Measurements from ENCODE around the gene PLAGL2.

Gene PLAGL2

DNA sequence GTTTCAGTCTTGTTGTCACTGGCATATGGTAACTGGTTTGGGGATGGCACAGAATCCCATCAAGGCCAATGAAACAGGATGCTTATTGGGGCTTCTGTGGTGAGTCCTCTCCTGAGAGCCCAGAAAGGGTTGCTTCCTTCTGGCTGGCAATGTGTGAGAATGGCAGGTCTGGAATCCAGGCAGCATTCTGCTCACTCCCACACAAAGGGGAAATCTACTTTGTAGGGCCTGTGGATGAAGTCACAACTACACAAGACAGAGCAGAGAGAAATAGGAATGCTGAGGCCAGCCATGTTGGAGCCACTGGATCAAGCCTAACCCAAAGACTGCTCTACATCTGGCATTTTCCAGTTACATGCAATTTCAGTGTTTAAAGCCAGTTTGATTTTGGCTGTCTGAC, 15.7 kb downstream of the PLAGL2 start:
- Mint-ChIP-seq H3K36me3 (ENCODE audit: insufficient read depth) (peaks cover 19% of the 10 kb centered on the region), H3K9me3 (no peaks in the 10 kb centered on the region), H3K4me1 (peaks cover 11% of the 10 kb centered on the region), H3K27ac (ENCODE audit: low read depth) (no peak overlapping the region), H3K27me3 (no peaks in the 10 kb centered on the region), H3K4me3 (no peak overlapping the region)
- ATAC-seq (replicated peaks; ENCODE audit: extremely low read depth, poor library complexity, severe bottlenecking) (no peak), DNase-seq (ENCODE audit: low spot score in 2 of 2) (no peak)

DNA sequence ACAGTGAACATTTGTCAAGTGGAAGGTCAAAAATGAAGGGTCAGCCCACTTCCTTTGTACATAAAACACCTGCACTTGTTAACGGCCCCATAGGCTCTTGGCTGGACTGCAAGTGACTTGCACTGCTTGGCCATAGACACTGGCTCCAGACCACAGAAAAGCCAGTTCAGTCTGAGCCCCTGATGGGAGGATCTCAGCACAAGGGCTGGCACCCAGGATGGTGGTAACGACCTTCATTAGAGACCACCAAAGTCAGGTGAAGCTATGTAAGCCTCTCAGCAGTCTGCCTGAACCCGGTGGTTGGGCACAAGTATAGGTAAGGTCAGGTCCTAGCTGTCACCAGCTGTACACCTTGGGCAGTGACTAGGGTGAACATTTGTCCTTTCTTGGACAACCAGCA, 16.1 kb downstream of the PLAGL2 start:
- H3K4me3 Mint-ChIP-seq = peak overlapping the region; percentile 79
- H3K27ac Mint-ChIP-seq (ENCODE audit: low read depth) = no peak overlapping the region
- DNase-seq (ENCODE audit: low spot score in 2 of 2) = no peak
- no peaks in the 10 kb centered on the region for H3K9me3 Mint-ChIP-seq
- ATAC-seq (replicated peaks; ENCODE audit: extremely low read depth, poor library complexity, severe bottlenecking) = no peak
- H3K36me3 Mint-ChIP-seq (ENCODE audit: insufficient read depth) = peaks cover 15% of the 10 kb centered on the region
- H3K27me3 Mint-ChIP-seq = no peaks in the 10 kb centered on the region
- peaks cover 11% of the 10 kb centered on the region for H3K4me1 Mint-ChIP-seq

DNA sequence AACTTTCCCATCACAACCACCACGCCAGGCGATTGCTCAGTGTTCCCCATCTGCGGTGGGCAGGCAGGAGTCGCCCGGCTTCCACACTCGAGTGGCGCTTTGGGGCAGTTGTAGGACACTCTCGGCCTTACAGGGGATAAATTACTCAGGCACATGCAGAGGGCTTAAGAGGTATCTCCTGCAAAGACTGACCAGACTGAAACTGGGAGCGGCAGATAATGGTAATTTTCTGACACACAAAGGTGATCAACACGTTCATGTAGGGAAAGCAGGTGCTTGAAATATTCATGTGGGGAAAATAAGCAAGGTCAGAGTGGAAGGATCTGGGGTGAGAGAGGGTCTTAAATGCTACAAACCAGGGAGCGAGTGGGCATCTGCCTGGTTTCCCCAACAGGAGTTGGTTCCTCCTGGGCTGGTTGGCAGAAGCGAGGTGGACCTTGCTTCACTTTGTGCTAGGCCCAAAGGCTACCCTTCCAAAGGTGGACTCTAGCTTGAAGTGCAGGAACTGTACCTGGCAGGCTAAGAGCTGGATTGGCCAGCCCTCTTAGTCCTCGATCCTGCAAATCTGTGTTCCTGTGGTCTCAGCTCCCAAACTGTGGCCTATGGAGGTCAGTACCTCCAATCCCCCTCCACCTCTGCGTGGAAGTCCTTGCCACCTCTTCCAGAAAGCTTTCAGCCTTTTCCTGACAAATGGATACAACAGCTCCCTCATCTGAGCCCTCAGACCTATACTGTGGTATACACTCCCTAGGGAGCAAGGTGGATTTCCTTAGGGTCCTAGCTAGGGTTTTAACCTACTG, 16.7 kb downstream of the PLAGL2 start:
- no peak for DNase-seq (ENCODE audit: low spot score in 2 of 2)
- ATAC-seq (replicated peaks; ENCODE audit: extremely low read depth, poor library complexity, severe bottlenecking) = no peak
- Mint-ChIP-seq H3K9me3 (no peaks in the 10 kb centered on the region), H3K36me3 (ENCODE audit: insufficient read depth) (peaks cover 10% of the 10 kb centered on the region), H3K4me3 (peak overlapping the region; percentile 79), H3K27me3 (no peaks in the 10 kb centered on the region), H3K4me1 (peaks cover 11% of the 10 kb centered on the region), H3K27ac (ENCODE audit: low read depth) (peak overlapping the region; percentile 55)

DNA sequence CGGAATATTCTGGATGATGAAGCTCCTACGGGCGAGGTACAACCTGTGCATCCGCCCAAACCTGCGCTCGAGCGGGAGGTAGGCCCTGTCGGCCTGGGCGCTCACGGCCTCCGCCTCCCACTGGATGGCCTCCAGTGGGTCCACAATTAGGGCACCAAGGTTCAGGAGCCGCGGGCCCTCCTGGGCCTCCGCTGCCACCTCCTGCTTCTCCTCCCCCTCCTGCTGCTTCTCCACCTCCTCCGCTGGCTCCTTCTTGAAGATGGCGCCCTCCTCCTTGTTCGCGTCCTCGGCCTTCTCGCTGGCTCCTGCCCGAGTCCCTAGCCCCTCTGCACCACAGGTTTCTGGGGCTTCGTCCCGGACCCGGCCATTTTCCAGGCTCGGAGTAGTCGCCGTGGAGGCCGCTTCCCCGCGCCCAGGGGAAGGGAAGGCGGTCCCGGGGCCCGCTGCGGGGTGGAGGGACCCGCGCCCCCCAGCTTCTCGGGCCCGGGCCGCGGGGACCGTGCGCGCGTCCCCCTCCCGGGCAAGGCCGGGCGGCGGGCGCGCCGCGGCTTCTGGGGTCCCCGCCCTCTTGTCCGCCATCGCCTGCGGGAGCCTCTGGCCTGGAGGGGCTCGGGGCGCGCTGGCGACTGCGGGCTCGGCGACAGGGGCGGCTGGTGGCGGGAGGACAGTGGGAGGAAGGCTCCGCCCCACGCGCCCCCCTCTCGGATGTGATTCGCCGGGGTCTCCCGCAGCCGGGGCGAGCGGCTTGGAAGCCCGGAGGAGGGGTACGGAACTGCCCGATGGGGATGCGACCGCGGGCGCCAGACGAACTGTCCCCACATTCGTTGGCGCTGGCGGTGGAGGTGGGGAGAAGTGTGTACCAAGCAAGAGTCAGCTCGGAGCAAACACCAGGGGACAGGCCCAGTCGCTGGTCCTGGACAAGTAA, 17.6 kb downstream of the PLAGL2 start:
- ATAC-seq (replicated peaks; ENCODE audit: extremely low read depth, poor library complexity, severe bottlenecking) = peak; percentile 60

DNA sequence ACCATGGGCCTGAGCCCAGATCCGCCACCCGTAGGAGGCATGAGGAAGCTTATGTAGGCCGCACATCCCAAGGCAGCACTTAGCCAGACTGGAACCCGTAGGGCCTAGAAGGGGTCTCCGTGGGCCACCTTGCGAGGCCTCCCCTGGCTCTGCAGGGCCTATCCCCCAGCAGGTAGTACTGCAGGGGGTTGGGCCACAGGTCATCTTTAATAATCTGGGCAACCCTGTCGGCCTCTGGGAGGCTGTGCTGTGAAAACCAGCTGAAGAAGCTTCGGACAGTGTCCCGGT, 18.5 kb downstream of the PLAGL2 start:
- peak overlapping the region; percentile 79 for H3K4me3 Mint-ChIP-seq
- H3K36me3 Mint-ChIP-seq (ENCODE audit: insufficient read depth) = peaks cover 6% of the 10 kb centered on the region
- DNase-seq (ENCODE audit: low spot score in 2 of 2) = no peak
- H3K27ac Mint-ChIP-seq (ENCODE audit: low read depth) = peak overlapping the region; percentile 55
- no peak for ATAC-seq (replicated peaks; ENCODE audit: extremely low read depth, poor library complexity, severe bottlenecking)
- no peaks in the 10 kb centered on the region for H3K27me3 Mint-ChIP-seq
- no peaks in the 10 kb centered on the region for H3K9me3 Mint-ChIP-seq
- H3K4me1 Mint-ChIP-seq = peaks cover 6% of the 10 kb centered on the region

More for the DNA sequence above, 17.6 kb downstream of the PLAGL2 start:
- peaks cover 11% of the 10 kb centered on the region for H3K4me1 Mint-ChIP-seq
- peak; percentile 19 to 23 for DNase-seq (ENCODE audit: low spot score in 2 of 2)
- peak overlapping the region; percentile 55 for H3K27ac Mint-ChIP-seq (ENCODE audit: low read depth)
- no peaks in the 10 kb centered on the region for H3K9me3 Mint-ChIP-seq
- H3K36me3 Mint-ChIP-seq (ENCODE audit: insufficient read depth) = peaks cover 8% of the 10 kb centered on the region
- no peaks in the 10 kb centered on the region for H3K27me3 Mint-ChIP-seq
- H3K4me3 Mint-ChIP-seq = peak overlapping the region; percentile 79

DNA sequence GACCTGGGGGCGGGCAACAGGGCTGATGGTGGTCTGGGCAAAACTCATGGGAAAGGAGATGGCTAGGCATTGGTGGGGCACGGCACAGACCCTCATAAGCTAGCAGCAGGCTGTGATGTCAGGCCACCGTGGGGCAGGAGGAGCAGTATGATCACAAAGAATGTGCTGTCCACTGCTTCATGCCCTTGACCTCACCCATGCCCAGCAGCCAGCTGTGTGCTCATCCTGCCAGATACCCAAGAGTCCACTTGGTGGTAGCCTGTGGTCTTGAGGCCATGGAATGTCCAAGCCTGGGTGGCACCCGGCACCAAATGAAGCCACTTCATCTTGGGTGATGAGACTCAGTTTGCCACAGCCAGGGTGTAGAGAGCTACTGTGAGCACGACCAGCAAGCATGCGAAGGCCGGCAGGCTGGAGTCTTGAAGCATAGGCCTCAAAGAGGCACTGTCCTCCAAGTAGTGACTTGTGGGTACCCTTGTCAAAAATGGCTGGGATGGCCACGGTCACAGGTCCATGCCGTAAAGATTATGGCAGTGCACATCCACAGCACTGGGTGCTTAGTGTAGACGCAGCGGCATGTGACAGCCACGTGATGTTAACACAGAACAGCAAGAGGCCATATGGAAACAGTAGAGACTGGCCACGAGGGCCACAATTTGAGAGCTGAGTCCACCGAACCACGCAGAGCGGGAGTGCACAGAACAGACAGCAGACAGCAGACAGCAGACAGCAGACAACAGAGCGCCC, 19.0 kb downstream of the PLAGL2 start:
- Mint-ChIP-seq H3K4me3 (peak overlapping the region; percentile 79), H3K27ac (ENCODE audit: low read depth) (peak overlapping the region; percentile 38), H3K4me1 (peaks cover under 1% of the 10 kb centered on the region), H3K27me3 (no peaks in the 10 kb centered on the region), H3K36me3 (ENCODE audit: insufficient read depth) (peaks cover 2% of the 10 kb centered on the region), H3K9me3 (no peaks in the 10 kb centered on the region)
- no peak for ATAC-seq (replicated peaks; ENCODE audit: extremely low read depth, poor library complexity, severe bottlenecking)
- no peak for DNase-seq (ENCODE audit: low spot score in 2 of 2)

DNA sequence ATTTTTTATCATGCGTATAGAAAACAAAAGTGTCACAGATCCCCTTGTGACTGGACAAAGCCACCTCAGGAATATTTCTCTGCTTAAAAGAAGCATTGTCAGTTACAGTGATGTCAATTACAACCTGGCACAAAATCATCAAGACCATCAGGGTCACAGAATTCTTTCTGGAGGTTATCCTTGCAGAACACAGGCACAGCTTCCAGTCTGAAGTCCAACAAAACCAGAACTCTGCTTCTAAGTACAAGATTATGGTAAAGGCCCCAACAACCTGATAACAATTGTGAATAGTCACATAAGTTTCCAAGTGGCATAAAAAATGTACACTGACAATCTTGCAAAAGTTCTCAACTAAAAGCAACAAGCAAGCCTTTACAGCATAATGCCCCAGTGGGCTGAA, 21.0 kb downstream of the PLAGL2 start:
- Mint-ChIP-seq H3K27ac (ENCODE audit: low read depth) (no peak overlapping the region), H3K4me1 (no peaks in the 10 kb centered on the region), H3K4me3 (no peak overlapping the region), H3K27me3 (no peaks in the 10 kb centered on the region), H3K9me3 (no peaks in the 10 kb centered on the region), H3K36me3 (ENCODE audit: insufficient read depth) (peaks cover 2% of the 10 kb centered on the region)
- ATAC-seq (replicated peaks; ENCODE audit: extremely low read depth, poor library complexity, severe bottlenecking) (no peak), DNase-seq (ENCODE audit: low spot score in 2 of 2) (no peak)

DNA sequence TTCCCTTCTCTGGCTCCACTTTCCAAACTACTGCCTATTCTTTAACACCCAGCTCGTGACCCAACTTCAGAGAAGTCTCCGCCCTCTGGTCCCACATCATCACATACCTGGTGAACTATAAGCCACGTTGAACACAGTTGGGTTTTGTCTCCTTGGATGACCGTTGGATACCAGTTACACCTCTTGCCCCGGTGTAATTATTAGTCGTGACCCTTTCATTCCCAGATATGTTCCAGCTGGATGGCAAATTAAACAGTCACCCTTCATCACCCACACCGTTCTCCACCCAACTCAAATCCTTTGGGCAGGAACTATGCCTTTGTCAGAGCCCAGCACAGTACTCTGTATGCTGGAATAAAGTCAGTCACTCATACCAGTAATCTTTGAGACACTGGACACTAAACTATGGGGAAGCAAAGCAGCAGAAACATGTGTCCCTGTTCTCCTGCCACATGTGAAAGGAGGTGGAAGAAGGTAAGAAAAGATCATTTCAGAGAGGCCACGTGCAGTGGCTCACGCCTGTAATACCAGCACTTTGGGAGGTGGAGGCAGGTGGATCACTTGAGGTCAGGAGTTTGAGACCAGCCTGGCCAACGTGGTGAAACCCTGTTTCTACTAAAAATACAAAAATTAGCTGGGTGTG, 22.5 kb downstream of the PLAGL2 start:
- peaks cover 3% of the 10 kb centered on the region for H3K36me3 Mint-ChIP-seq (ENCODE audit: insufficient read depth)
- no peaks in the 10 kb centered on the region for H3K27me3 Mint-ChIP-seq
- H3K27ac Mint-ChIP-seq (ENCODE audit: low read depth) = no peak overlapping the region
- no peaks in the 10 kb centered on the region for H3K4me1 Mint-ChIP-seq
- no peak for ATAC-seq (replicated peaks; ENCODE audit: extremely low read depth, poor library complexity, severe bottlenecking)
- DNase-seq (ENCODE audit: low spot score in 2 of 2) = no peak
- H3K9me3 Mint-ChIP-seq = no peaks in the 10 kb centered on the region
- no peak overlapping the region for H3K4me3 Mint-ChIP-seq

DNA sequence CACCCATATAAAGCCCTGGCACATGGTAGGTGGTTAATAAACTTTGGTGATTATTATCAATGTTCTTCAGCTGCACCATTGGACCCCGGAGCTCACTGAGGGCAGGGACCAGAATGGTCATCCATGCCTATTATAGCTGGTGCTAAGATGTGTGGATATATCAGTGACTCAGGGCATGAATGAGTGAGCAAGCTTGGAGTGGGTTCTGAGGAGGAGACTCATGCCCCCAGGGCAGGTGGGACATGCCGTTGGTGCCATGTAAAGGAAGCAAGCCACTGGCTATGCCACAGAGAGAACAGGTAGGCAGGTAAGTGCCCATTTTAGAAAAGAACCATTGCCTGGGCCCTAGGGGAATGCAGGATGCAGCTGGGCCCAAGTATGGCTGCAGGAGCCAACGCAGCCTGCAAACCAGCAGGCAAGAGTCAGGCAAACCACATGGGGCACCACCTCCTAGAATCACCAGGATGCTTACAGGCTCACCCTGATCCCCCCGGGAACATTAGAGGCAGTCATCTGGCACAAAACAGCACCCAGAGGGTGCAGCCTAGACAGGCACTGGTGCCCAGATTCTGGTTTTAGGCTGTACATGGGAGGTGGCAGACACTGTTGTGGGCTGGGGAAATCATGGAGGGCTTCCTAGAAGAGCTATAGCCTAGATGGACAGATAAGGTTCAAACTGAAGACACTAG, 23.5 kb downstream of the PLAGL2 start:
- H3K27ac Mint-ChIP-seq (ENCODE audit: low read depth) = no peak overlapping the region
- peaks cover 4% of the 10 kb centered on the region for H3K36me3 Mint-ChIP-seq (ENCODE audit: insufficient read depth)
- ATAC-seq (replicated peaks; ENCODE audit: extremely low read depth, poor library complexity, severe bottlenecking) (no peak), DNase-seq (ENCODE audit: low spot score in 2 of 2) (no peak)
- no peaks in the 10 kb centered on the region for H3K4me1 Mint-ChIP-seq
- no peak overlapping the region for H3K4me3 Mint-ChIP-seq
- H3K27me3 Mint-ChIP-seq = no peaks in the 10 kb centered on the region
- no peaks in the 10 kb centered on the region for H3K9me3 Mint-ChIP-seq

DNA sequence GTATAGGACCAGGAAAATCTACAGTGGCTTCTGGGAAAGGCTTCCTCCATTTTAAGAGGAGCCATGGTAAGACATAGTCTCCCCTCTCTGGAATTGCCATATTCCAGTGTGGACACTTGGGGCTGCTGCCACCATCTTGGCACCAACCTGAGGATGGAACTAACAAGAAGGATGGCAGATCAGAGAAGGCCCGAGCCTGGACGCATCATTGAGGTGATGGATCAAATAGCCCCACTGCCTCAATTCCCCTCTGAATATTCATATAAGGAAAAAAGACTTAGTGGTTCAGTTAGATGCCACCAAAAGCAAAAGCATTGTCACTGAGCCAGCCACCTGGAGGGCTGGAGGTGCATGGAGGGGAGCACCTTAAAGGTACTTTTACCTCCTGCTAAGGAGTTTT, 25.9 kb downstream of the PLAGL2 start:
- Mint-ChIP-seq H3K4me3 (no peak overlapping the region), H3K27ac (ENCODE audit: low read depth) (no peak overlapping the region), H3K4me1 (peaks cover 5% of the 10 kb centered on the region), H3K36me3 (ENCODE audit: insufficient read depth) (peaks cover 4% of the 10 kb centered on the region), H3K27me3 (no peaks in the 10 kb centered on the region), H3K9me3 (no peaks in the 10 kb centered on the region)
- ATAC-seq (replicated peaks; ENCODE audit: extremely low read depth, poor library complexity, severe bottlenecking) = no peak
- no peak for DNase-seq (ENCODE audit: low spot score in 2 of 2)

DNA sequence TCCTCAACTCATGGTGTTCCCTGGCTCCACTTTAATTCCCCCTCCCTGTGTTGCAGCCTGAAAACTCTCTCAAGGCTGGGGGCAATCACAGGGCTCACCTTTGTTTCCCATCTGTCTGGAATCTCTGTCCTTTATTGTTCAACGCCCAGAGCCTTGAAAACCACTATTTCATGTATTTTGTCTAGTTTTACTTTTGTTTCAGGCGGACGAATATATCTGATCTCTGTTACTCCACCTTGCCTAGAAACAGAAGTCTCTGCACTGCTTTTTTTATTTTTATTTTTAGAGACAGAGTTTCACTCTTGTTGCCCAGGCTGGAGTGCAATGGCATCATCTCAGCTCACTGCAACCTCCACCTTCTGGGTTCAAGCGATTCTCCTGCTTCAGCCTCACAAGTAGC, 27.6 kb downstream of the PLAGL2 start:
- Mint-ChIP-seq H3K4me3 (no peak overlapping the region), H3K27me3 (no peaks in the 10 kb centered on the region), H3K27ac (ENCODE audit: low read depth) (no peak overlapping the region), H3K4me1 (peaks cover 5% of the 10 kb centered on the region), H3K36me3 (ENCODE audit: insufficient read depth) (peaks cover 4% of the 10 kb centered on the region), H3K9me3 (no peaks in the 10 kb centered on the region)
- no peak for DNase-seq (ENCODE audit: low spot score in 2 of 2)
- ATAC-seq (replicated peaks; ENCODE audit: extremely low read depth, poor library complexity, severe bottlenecking) = no peak

DNA sequence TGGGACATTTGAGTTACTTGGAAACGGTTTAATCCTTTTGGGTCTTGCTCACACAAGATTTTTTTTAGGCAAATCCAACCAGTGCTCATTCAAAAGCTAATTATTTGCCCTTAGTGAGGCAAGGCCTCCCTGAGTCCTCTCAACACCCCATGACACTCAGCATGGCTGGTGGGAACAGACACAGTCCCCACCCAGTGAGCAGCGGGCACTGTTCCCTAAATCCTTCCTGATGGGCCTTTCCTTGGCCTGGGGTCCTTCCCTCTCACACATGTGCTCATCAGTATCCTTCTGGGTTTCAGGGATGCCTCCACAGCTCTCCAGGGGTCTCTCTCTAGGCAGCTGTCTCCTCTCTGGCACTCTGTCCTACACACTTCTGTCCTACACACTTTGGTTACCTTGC, 28.0 kb downstream of the PLAGL2 start:
- H3K4me3 Mint-ChIP-seq = no peak overlapping the region
- no peaks in the 10 kb centered on the region for H3K27me3 Mint-ChIP-seq
- ATAC-seq (replicated peaks; ENCODE audit: extremely low read depth, poor library complexity, severe bottlenecking) (no peak), DNase-seq (ENCODE audit: low spot score in 2 of 2) (no peak)
- H3K27ac Mint-ChIP-seq (ENCODE audit: low read depth) = no peak overlapping the region
- no peaks in the 10 kb centered on the region for H3K9me3 Mint-ChIP-seq
- H3K36me3 Mint-ChIP-seq (ENCODE audit: insufficient read depth) = peaks cover 4% of the 10 kb centered on the region
- H3K4me1 Mint-ChIP-seq = peaks cover 5% of the 10 kb centered on the region

Measured in central memory CD8-positive, alpha-beta T cell (primary cell).